SU-DHL-6 (cell line): ENCODE data around the gene FGFRL1.

Experiments used
- H2AFZ ChIP-seq: fragments of 200-600 bp; sonication (generic); 2 replicates; pipeline ENCODE4 v1.6.1; 2014; ENCODE audit warnings: low read depth, mild to moderate bottlenecking, moderate library complexity, mixed read lengths, antibody characterized with exemption, low read length; ENCODE audit not compliant: severe bottlenecking
- H3F3A ChIP-seq: fragments of 200-600 bp; shearing (Covaris generic); 2 replicates; pipeline ENCODE4 v1.6.0; 2016; ENCODE audit warnings: antibody characterized with exemption, mild to moderate bottlenecking; ENCODE audit not compliant: insufficient read depth
- H3K27ac ChIP-seq: fragments of 200-600 bp; sonication (generic); 2 replicates; pipeline ENCODE4 v1.5.1; 2016; ENCODE audit warnings: low read depth, mild to moderate bottlenecking, low read length, moderate library complexity, mixed read lengths
- H3K27me3 ChIP-seq: fragments of 200-600 bp; sonication (generic), shearing (Covaris generic); 2 replicates; pipeline ENCODE4 v1.6.0; 2014; ENCODE audit warnings: mild to moderate bottlenecking, low read length
- H3K36me3 ChIP-seq: fragments of 200-600 bp; sonication (generic); 2 replicates; pipeline ENCODE4 v1.6.1; 2014; ENCODE audit warnings: mild to moderate bottlenecking, low read length, mixed read lengths
- H3K4me2 ChIP-seq: fragments of 300-600, 200-600 bp; shearing (Covaris generic), sonication (generic); 2 replicates; pipeline ENCODE4 v1.6.0; 2014; ENCODE audit warnings: low read length, low read depth, mild to moderate bottlenecking; ENCODE audit not compliant: poor library complexity, severe bottlenecking
- H3K4me3 ChIP-seq: fragments of 200-600 bp; sonication (generic); 2 replicates; pipeline ENCODE4 v1.5.1; 2014; ENCODE audit warnings: antibody characterized with exemption, low read length, mild to moderate bottlenecking, mixed read lengths; ENCODE audit not compliant: insufficient read depth, poor library complexity, severe bottlenecking
- H3K79me2 ChIP-seq: fragments of 200-600 bp; sonication (generic); 2 replicates; pipeline ENCODE4 v1.6.1; 2014; ENCODE audit warnings: mild to moderate bottlenecking, low read length, moderate library complexity; ENCODE audit not compliant: insufficient read depth
- H3K9ac ChIP-seq: fragments of 200-600 bp; sonication (generic); 2 replicates; pipeline ENCODE4 v1.7.0; 2014; ENCODE audit warnings: mild to moderate bottlenecking, low read length
- H3K9me2 ChIP-seq: fragments of 200-600 bp; sonication (generic); replicated peaks from 2 replicates; pipeline ENCODE4 v1.6.1; 2014; ENCODE audit warnings: low read length; ENCODE audit not compliant: insufficient read depth
- H3K9me3 ChIP-seq: fragments of 200-600 bp; sonication (generic); 2 replicates; pipeline ENCODE4 v1.6.1; 2014; ENCODE audit warnings: low read length, mixed read lengths; ENCODE audit not compliant: insufficient read depth
- H4K20me1 ChIP-seq: fragments of 200-600 bp; sonication (generic); 2 replicates; pipeline ENCODE4 v1.6.1; 2014; ENCODE audit warnings: low read depth, mild to moderate bottlenecking, antibody characterized with exemption, low read length, moderate library complexity, mixed read lengths
- EZH2phosphoT487 ChIP-seq: fragments of 200-600 bp; sonication (generic), shearing (Covaris generic); conservative IDR thresholded peaks from 2 replicates; pipeline ENCODE4 v1.6.1; 2018; ENCODE audit warnings: mild to moderate bottlenecking, antibody characterized with exemption, low read length, moderate library complexity, mixed read lengths
- TF ChIP-seq, protein P1 (sequence below): fragments of 200-600 bp; sonication (generic); IDR thresholded peaks from one replicate; pipeline ENCODE4 v1.5.1; 2017; ENCODE audit warnings: antibody characterized with exemption, mild to moderate bottlenecking, low read length, moderate library complexity; ENCODE audit not compliant: insufficient read depth, poor library complexity, severe bottlenecking

The FGFRL1 gene, protein sequence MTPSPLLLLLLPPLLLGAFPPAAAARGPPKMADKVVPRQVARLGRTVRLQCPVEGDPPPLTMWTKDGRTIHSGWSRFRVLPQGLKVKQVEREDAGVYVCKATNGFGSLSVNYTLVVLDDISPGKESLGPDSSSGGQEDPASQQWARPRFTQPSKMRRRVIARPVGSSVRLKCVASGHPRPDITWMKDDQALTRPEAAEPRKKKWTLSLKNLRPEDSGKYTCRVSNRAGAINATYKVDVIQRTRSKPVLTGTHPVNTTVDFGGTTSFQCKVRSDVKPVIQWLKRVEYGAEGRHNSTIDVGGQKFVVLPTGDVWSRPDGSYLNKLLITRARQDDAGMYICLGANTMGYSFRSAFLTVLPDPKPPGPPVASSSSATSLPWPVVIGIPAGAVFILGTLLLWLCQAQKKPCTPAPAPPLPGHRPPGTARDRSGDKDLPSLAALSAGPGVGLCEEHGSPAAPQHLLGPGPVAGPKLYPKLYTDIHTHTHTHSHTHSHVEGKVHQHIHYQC

DNA sequence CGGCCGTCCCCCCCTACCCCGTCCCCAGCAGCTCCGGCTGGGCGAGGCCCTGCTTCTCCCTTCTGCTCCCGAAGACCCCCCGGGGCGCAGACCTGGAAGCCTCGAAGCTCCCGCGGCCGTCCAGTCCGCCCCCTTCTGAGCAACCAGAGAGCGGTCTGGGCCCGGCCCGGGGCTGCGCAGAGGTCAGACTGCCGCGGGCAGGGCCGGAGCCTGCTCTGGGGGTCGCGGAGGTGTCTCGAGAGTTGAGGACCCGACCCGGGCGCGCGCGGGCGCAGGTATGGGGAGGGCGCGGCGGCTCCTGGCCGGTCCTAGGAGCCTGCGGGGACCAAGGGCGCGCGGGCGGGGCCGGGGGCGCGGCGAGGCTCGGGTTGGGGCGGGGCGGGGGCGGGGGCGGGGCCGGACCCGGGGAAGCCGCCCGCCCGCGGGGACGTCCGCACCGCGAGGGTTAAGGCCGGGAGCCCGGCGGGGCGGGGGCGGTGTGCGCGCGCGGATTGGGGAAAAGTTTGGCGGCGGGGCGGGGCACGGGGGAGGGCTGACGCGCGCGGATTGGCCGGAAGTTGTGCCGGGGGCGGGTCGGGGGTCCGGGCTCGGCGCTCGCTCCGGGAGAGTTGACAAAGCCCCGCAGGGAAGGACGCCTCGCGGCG is at the start of gene FGFRL1:
TSS of gene FGFRL1 (plus strand) at position 605 of the 644 bp plus-strand sequence. CDS start 860 bp downstream, outside the sequence.
- Histone ChIP-seq H3K9ac (peak within 1 kb of the TSS; percentile 46; the same call in 1 of the 2 replicates), H4K20me1 (no peaks in the 10 kb centered on the region), H3K4me2 (peak within 1 kb of the TSS; percentile 68), H2AFZ (no peak within 1 kb of the TSS), H3K9me3 (no peaks in the 10 kb centered on the region), H3K36me3 (no peaks in the 10 kb centered on the region), H3K27ac (no peak within 1 kb of the TSS), H3K9me2 (no peaks in the 10 kb centered on the region), H3K4me3 (peak within 1 kb of the TSS; percentile 51), H3F3A (peaks cover 12% of the 10 kb centered on the region), H3K79me2 (no peaks in the 10 kb centered on the region), H3K27me3 (no peaks in the 10 kb centered on the region)
- TF ChIP-seq, protein P1, sequence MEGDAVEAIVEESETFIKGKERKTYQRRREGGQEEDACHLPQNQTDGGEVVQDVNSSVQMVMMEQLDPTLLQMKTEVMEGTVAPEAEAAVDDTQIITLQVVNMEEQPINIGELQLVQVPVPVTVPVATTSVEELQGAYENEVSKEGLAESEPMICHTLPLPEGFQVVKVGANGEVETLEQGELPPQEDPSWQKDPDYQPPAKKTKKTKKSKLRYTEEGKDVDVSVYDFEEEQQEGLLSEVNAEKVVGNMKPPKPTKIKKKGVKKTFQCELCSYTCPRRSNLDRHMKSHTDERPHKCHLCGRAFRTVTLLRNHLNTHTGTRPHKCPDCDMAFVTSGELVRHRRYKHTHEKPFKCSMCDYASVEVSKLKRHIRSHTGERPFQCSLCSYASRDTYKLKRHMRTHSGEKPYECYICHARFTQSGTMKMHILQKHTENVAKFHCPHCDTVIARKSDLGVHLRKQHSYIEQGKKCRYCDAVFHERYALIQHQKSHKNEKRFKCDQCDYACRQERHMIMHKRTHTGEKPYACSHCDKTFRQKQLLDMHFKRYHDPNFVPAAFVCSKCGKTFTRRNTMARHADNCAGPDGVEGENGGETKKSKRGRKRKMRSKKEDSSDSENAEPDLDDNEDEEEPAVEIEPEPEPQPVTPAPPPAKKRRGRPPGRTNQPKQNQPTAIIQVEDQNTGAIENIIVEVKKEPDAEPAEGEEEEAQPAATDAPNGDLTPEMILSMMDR: no peak
- TF ChIP-seq EZH2phosphoT487: no peak

DNA sequence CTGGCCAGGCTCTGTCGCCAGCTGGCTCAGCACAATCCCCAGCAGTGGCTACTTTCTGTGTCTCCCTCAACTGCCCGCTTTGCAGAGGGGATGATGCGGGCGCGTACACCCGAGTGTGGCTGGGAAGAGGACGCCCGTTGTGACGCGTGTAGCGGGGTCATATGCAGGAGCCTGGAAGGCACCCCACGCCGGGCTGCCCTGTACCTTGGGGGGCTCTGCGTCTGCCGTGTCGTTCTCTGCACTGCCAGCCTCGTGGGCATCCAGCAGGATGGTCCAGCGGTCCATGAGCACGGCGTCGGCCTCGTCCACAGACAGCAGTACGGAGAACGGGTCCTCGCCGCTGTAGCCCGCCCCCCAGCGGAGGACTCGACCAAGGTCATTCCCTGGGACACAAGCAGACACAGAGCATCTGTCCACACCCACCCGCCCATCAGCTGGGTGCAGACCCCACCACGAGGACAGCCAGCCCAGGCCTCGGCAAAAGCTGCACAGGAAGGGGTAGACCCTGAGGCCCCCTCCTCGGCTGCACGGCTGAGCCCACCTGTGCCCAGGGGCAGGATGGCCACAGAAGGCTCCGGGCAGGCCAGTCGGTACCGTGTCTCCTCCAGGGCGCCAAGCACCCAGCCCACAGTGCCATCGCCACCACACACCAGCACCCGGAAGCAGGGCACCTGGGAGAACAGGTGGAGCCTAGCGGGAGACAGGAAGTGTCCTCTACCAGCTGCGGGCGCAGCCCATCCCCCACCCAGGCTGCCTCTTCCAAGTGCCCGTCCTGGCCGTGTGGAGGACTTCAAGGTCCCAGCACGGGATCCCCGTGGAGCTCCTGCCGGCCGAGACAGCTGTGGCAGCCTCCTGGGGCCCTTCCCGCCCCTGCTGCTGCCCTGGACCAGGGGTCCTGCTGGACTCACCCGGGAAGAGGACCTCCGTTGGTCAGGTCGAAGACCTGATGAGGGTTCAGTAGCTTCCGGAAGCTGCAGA is 48.9 kb upstream of the FGFRL1 start:
- Histone ChIP-seq H3K4me3 (no peak overlapping the region), H2AFZ (no peak overlapping the region), H3K9ac (no peak overlapping the region), H3F3A (no peaks in the 10 kb centered on the region), H3K36me3 (no peaks in the 10 kb centered on the region), H3K79me2 (no peaks in the 10 kb centered on the region), H3K9me2 (no peaks in the 10 kb centered on the region), H3K27ac (no peak overlapping the region), H3K4me2 (no peak overlapping the region), H4K20me1 (no peaks in the 10 kb centered on the region), H3K27me3 (no peaks in the 10 kb centered on the region), H3K9me3 (no peaks in the 10 kb centered on the region)
- TF ChIP-seq, protein P1: no peak
- TF ChIP-seq EZH2phosphoT487: no peak

DNA sequence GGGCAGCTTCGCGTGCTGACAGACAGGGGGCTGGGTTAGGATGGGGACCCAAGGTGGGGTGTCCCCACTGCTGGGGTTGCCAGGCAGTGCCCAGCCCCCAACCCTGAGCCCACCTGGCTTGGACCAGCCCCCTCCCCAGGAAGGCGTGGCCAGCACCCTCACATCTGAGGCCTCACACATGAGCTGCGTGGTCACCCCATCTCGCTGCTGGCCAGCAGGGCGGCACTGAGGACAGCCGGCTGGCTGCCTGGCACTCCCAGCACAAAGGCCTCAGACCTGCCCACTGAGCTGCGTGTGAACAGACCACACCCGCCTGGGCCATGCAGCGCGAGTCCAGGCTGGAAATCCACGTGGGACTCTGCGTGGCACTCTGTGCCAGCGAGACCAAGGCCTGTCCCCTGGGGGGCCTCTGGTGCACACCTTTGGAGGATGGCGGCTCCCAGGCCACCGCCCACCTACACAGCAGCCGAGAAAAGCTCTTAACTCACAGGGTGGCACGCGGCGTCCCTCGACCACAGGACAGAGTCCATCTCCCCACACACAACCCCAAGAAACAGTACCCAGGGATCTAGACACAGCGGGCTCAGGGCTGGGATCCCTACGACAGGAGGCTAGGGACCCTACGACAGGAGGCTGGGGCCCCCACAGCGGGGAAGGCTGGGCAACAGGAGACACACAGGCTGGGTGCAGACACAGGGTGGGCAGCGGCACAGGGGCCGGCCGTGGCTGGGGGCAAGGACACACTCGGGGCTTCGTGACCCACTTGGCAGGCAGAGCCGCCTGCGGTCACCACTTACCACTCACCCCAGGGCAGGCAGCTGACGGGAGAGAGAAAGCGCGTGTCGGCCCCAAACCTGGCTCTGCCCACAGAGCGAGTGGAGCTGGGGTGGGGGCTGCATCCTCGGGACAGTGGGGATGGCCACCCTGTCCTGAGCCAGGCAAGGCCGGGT is 47.9 kb upstream of the FGFRL1 start:
- no peaks in the 10 kb centered on the region for H3K27me3 ChIP-seq
- H3K27ac ChIP-seq: no peak overlapping the region
- no peak overlapping the region for H3K4me2 ChIP-seq
- H4K20me1 ChIP-seq: no peaks in the 10 kb centered on the region
- H3K9ac ChIP-seq: no peak overlapping the region
- H3F3A ChIP-seq: no peaks in the 10 kb centered on the region
- no peak overlapping the region for H2AFZ ChIP-seq
- H3K9me2 ChIP-seq: no peaks in the 10 kb centered on the region
- H3K79me2 ChIP-seq: no peaks in the 10 kb centered on the region
- H3K4me3 ChIP-seq: no peak overlapping the region
- TF ChIP-seq EZH2phosphoT487: no peak
- TF ChIP-seq, protein P1: no peak
- H3K36me3 ChIP-seq: no peaks in the 10 kb centered on the region
- H3K9me3 ChIP-seq: no peaks in the 10 kb centered on the region
